GM18499 (cell line): ENCODE data around the gene DNAH6.
"Not testable (repeated sequence)": the region's sequence is repeated elsewhere in the genome, so short reads cannot be mapped to it uniquely, and the experiment has no call there.

ENCODE experiments used
- ATAC-seq: cut with Tn5 transposase; IDR thresholded peaks from one replicate; pipeline ENCODE4 v1.9.1; 2021; ENCODE audit warnings: moderate number of reproducible peaks; ENCODE audit not compliant: insufficient read depth, unreplicated experiment

The DNAH6 gene

DNA sequence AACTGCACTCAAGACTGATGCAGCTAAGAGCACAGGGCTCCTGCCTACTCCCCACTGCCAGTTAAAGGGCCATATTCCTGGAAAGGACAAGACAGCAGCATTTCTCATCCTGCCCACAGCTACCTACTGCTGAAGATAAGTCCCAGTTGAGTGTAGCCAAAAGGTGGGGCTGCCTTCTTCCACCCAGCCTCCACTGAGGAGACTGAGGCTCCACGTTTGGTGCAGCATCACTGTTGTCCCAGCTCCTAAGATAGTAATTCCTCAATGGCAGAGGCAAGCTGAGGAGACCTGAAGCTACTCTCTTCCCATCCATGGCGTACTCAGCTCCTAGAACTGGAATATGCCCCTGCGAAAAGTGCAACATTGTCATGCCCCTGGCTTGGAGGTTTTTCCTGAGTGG is 214.9 kb downstream of the DNAH6 start:
- ATAC-seq = no peak

DNA sequence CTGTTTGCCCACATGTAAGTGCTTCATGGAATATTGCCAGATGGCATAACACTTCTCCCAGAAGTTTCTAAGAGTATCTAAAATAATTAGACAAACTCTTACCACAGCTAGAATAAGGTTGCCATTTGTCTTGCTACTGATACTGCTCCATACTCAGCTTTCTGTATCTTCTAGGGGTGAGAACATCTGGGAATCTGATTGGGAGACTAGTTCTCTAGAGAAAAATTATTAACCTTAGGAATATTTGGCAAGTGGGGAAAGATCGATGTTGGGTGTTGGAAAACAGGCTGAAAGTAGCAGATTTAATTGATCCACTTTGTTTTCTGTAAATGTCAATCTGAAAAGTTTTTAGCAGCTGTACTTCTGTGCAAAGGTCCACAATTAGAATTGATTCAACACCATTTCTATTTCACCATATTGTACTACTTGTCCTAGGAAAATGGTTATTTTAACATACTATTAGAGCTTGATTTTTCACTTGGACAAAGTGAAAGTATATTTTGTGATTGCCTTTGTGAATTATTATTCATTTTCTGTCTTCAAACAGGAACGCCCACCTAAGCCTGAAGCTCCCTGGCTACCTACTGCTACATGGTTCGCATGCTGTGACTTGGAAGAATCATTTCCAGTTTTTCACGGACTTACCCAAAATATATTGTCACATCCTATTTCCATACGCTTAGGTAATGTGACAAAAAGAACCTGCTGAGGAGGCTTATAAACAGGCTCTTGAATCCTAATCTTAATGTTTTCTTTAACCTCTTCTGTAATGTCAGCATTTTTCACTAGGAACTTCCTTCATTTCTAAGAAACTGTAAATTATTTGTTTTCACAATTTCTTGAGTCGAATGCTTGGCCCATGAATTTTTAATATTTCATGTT is 216.8 kb downstream of the DNAH6 start:
- ATAC-seq = no peak

DNA sequence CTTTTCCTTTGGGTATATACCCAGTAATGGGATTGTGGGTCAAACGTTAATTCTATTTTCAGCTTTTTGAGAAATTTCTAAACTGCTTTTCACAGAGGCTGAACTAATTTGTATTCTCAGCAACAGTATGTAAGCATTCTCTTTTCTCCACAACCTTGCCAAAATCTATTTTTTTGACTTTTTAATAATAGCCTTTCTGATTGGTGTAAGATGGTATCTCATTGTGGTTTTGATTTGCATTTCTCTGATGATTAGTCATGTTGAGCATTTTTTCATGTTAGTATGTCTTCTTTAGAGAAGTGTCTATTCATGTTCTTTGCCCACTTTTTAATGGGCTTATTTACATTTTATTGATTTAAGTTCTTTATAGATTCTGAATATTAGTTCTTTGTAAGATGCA is 219.1 kb downstream of the DNAH6 start:
- ATAC-seq = no peak

DNA sequence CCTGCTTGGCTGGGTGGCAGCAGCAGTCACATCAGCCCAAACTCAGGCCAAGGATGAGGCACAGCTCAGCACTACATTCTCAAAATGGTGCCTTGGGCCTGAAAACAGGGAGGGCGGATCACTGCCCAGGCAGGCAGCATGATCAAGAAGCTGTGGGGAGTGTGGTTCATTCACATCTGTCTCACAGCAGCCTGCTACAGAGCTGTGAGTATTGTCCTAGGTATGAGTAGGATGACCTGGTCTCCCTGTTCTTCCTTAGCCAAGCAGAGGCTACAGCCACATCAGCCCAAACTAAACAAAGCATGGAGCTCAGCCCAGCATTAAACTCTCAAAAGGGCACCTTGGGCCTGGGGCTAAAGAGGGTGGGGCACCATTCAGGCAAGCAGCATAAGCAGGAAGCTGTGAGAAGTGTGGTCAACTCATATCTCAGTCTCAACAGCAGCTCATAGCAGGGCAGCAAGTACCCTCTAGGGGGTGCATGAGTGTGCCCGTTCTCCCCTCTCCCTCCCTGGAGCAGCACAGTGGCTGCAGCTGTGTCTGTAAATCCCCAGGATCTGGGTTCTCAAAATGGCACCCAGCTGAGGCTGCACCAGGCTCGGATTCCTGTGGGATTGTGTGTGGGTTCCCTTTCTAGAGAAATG is 225.0 kb downstream of the DNAH6 start:
- ATAC-seq = peak; percentile 85

DNA sequence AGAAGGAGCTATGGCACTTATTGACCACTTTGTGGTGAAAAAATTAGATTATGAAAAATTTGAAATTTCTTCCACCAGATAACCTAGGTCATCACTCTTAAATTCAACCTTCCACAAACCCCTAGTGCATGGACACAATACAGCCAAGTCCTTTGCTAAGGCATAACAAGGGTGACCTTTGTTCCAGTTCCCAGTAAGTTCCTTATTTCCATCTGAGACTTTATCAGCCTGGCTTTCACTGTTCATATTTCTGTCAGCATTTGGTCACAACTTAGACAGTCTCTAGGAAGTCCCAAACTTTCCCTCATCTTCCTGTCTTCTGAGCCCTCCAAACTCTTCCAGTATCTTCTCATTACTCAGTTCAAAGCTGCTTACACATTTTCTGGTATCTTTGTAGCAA is 232.0 kb downstream of the DNAH6 start:
- no peak for ATAC-seq

DNA sequence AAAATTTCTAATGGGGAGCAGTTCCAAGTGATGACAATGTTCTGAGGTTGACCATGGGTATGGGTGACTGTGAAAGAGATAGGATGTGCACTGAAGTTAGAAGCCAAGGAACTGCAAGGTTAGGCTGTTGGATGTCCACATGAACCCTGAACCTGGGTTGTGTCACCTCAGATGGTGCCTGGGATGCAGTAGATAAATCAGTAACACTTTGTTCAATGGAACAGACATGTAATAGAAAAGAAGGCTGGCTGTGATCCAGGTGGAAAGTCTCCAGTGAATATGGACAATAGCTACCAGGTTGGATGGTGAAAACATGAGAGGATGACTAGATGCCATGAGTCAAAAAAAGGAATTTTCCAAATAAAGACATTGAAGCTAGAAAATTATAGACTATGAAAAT is 233.1 kb downstream of the DNAH6 start:
- no peak for ATAC-seq

DNA sequence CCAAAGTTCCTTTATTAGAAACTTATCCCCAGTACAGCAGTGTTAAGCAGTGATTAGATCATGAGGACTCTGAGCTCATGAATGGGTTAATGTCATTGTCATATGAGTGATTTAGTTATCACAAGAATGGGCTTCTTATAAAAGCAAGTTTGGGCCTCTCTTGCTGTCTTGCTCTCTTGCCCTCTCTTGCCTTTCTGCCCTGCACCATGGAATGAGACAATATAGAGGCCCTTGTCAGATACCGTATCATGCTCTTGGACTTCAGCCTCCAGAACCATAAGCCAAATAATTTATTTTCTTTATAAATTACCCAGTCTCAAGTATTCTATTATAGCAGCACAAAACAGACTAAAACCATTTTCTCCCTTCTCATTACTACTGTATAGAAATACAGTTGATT is 238.8 kb downstream of the DNAH6 start:
- no peak for ATAC-seq

DNA sequence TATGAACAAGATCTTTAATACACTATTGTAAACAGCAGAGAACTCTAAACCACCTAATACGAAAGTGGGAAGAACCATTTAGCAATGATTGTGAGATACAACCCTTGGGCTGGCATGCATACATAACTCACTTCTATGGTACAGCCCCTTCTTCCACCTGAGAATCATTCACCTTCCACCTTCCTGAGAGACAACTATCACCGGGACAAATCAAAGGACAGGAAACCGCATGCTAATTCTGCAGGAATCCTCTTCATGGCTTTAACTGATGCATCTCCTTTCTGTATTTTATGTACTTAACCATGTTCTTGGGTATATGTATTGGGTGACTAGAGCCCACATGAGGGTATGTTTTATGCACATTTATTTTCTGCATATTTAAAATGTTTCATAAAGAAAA is 241.3 kb downstream of the DNAH6 start:
- ATAC-seq = no peak

DNA sequence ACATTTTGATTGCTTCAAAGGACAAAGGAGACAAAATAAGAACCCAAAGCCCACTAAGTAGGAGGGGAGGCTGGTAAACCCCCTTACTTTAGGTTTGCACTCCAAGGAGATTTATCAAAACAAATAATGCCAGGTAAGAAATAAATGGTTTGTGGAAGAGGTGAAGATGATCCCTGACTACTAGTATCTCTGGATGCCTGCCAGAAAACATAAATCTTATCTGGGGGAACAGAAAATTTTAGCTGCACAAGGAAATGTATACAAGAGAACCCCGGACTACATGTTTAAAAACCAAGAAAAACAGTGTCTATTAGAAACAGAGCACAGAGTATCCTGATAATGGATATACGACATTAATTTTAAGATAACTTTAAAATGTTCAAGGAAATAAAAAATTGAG is 250.5 kb downstream of the DNAH6 start:
- ATAC-seq = no peak

DNA sequence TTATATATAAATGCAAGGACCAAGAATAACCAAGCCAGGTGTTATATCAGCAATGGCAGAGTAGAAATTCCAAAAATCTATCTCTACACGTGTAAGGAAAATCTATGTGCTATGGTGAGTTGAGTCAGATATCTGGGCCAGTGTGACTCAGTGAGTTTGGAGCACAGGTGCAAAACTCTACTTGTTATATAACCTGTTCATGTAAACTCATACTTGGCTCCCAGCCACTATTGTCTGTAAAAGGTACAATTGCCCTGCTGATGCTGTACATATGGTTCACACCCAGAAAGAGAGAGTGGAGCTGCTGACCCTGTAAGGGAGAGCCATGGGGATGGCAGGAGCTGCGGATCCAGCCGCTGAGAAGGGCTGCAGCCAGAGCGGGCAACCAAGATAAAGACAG is 252.5 kb downstream of the DNAH6 start:
- no peak for ATAC-seq

DNA sequence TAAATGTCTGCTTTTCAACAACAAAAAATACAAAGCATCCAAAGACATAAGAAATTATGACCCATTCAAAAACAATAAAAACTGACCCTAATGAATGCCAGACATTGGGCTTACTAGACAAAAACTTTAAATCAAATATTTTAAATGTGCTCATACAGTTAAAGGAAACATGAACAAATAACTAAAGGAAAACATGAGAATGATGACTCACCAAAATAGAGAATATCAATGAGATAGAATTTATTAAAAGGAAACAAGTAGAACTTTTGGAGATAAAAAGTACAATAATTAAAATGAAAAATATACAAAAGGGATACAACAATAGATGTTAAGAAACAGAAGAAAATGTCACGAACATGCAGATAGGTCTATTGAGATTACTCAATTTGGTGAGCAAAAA is 254.0 kb downstream of the DNAH6 start:
- no peak for ATAC-seq

DNA sequence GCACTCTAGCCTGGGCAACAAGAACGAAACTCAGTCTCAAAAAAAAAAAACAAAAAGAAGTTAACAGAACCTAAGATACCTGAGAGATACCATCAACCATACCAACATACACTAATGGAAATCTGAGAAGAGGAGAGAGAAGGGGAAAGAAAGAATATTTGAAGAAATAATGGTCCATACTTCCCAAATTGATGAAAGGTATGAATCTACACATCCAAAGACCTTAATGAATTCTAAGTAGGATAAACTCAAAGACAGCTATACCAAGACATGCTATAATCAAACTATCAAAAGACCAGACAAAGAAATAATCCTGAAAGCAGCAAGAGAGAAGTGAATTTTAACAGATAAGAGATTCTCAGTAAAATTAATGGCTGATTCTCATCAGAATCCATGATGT is 255.0 kb downstream of the DNAH6 start:
- ATAC-seq = no peak

DNA sequence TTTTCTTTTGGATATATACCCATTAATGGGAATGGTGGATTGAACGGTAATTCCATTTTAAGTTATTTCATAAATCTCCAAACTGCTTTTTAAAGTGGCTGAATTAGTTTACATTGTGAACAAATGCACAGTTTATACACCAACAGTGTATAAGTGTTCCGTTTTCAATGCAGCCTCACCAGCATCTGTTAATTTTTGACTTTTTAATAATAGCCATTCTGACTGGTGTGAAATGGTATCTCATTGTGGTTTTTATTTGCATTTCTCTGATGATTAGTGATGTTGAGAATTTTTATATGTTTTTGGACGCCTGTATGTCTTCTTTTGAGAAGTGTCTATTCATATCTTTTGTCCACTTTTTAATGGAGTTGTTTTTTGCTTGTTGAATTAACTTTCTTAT is 257.3 kb downstream of the DNAH6 start:
- not testable (repeated sequence) for ATAC-seq

DNA sequence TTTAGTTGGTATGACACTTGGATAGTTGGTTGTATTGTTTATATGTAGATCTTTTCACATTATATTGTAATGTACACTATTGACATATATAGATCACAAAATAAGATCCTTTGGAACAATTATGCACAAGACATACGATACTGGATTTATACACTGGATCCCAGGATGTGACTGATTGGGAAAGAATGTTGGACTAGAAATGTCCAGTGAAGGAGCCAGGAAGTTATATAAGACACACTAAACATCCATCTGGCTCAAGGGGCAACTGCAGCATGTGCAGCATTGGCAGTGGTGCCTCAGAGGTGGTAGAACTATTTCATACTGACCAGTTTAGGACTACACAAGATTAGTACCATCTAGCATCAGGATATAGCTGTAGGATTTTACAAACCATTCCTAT is 259.7 kb downstream of the DNAH6 start:
- ATAC-seq = no peak

DNA sequence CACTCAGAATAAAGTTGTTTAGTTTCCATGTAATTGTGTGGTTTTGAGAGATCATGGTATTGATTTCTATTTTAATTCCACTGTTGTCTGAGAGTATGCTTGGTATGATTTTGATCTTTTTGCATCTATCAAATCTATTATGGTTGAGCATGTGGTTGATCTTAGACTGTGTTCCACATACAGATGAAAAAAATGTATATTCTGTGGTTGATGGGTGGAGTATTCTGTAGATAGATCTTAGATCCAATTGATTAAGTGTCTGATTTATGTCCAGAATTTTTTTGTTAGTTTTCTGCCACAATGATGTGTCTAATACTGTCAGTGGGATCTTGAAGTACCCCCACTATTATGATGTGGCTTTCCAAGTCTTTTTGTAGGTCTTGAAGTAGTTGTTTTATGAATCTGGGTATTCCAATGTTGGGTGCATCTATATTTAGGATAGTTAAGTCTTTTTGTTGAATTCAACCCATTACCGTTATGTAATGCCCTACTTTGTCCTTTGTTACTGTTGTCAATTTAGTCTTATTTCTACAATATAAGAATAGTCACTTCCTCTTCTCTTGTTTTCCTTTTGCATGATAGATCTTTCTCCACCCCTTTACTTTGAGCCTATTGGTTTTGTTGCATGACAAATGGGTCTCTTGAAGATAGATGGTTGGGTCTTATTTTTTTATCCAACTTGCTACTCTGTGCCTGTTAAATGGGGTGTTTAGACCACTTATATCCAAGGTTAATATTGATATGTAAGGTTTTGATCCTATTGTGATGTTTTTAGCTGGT is 262.8 kb downstream of the DNAH6 start:
- ATAC-seq = no peak

DNA sequence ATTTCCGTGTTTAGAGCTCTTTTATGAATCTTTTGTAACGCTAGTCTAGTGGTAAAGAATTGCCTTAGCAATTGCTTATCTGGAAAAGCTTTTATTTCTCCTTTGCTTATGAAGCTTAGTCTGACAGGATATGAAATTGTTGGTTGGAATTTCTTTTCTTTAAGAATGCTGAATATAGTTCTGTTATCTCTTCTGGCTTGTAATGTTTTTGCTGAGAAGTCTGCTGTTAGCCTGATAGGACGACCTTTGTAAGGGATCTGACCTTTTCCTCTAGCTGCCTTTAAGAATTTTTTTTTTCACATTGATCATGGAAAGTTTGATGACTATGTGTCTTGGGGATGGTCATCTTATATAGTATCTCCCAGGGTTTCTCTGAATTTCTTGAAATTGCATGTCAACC is 263.5 kb downstream of the DNAH6 start:
- ATAC-seq = no peak

DNA sequence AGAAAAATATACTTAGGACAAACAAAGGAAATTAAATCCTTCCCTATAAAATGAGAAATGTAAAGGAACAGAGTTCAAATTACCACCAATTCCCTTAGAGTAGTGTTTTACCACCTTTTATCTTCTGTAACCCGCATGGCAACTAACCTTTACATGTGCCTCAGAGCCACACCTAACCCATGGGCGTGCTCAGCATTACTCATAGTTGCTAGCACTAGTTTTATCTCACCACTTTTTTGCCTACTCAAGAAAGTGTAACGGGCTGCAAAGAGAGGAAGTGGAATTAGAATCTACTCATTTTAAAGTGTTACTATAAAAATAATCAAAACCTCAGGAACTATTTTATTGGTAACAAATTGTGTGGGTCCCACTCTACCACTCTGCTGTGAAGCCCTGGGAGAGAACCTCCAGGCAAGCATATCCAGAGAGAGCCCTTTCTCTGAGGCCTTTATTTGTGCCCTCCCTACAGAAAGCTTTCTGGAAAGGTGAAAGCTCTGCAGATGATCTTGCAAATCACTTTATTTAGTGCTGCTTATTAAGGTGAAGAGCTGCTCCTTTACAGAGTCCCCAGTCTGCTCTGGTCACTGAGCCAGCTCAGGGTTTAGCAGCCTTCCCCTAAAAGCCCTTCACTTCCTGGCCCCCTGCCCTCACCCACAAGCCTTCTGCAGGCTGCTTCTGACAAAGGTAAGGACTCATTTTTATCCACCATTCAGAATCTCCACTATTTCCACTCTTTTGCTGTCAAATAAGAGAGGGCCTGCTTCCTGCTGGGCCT is 265.8 kb downstream of the DNAH6 start:
- ATAC-seq = peak; percentile 67

DNA sequence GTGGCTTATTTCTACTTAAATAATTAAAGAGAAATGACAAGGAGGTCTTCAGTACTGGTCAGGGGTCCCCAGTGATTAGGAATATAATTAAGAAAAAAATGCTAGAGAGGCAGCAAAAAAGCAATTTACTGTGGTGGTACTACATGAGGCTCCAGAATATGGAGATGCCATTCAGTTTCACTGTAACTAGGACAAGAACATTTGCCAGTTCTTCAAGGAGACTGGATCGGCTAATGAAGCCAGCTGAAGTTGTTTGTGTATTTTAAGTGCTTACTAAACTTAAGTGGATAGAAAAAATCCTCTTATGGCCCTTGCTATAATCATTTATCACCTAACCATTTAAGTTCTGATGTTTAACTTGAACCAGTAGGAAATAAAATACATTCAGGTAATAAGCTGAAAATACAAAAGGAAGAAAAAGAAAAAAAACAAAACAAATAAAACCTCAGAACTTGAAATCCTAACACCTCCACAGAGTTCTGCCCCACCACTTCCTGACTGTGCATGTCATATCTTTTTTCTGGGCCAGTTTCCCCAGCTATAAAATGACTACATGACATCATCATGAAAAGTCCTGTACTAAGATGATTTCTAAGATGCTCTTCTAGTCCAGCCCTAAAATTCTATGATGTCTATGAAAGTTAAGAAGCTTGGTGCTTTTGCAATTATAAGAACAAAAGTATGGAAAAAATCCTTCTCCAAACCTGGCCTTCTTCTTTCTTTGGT is 266.6 kb downstream of the DNAH6 start:
- no peak for ATAC-seq

DNA sequence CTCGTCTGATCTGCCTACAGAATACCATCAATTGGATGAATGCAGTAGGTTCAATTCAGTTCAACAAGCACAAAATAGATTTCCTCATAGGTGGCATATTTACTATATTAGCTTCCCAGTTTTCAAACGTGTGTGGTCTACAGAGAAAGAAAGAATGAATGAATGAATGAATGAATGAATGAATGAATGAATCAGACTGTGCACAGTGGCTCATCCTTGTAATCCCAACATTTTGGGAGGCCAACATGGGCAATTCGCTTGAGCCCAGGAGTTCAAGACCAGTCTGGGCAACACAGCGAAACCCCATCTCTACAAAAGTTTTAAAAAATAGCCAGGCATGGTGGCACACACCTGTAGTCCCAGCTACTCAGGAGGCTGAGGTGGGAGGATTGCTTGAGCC is 269.7 kb downstream of the DNAH6 start:
- ATAC-seq = no peak

DNA sequence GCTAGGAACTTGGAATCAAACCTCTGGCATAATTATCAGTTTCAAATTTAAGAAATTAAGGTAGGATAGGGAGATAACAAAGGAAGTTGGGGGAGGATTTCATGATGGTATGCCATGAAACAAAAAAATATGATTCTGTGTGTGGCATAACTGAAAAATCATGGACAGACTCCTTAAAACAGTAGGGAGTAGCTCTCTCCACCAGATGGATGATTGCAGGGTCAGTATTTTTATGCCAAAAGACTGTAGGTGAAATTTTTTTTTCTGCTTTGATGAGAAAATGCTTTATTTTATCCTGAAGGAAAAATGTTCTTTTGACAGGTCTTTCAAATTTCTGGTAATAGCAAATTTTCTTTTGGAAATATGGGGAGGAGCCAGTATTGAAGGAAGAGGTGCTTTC is 270.3 kb downstream of the DNAH6 start:
- ATAC-seq = no peak
